HG02884 (cell line): ENCODE results near the gene CDH4.
"Not testable (repeated sequence)": the region's sequence is repeated elsewhere in the genome, so short reads cannot be mapped to it uniquely, and the experiment has no call there.

ENCODE experiments used
- ATAC-seq: cut with Tn5 transposase; IDR thresholded peaks from one replicate; pipeline ENCODE4 v1.9.1; 2021; ENCODE audit warnings: mild to moderate bottlenecking, moderate library complexity; ENCODE audit not compliant: unreplicated experiment

The CDH4 gene

DNA sequence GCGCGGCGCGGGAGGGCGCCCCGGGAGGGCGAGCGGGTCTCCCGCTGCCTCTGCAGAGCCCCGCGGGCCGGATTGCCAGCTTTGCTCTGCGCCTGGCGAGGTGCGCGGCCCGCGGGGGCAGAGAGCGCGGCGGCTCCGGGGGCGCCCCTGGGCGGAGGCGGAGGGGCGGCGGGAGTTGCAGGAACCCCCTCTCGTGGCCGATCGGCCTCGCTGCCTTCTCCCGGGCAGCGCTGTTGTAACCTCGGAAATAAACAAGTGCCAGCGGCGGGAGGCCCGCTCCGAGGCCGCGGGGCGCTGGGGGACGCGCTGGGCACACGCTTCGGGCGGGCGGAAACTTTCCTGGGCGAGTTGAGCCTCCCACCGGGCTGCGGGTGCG is 1.2 kb downstream of the CDH4 start:
- no peak for ATAC-seq

DNA sequence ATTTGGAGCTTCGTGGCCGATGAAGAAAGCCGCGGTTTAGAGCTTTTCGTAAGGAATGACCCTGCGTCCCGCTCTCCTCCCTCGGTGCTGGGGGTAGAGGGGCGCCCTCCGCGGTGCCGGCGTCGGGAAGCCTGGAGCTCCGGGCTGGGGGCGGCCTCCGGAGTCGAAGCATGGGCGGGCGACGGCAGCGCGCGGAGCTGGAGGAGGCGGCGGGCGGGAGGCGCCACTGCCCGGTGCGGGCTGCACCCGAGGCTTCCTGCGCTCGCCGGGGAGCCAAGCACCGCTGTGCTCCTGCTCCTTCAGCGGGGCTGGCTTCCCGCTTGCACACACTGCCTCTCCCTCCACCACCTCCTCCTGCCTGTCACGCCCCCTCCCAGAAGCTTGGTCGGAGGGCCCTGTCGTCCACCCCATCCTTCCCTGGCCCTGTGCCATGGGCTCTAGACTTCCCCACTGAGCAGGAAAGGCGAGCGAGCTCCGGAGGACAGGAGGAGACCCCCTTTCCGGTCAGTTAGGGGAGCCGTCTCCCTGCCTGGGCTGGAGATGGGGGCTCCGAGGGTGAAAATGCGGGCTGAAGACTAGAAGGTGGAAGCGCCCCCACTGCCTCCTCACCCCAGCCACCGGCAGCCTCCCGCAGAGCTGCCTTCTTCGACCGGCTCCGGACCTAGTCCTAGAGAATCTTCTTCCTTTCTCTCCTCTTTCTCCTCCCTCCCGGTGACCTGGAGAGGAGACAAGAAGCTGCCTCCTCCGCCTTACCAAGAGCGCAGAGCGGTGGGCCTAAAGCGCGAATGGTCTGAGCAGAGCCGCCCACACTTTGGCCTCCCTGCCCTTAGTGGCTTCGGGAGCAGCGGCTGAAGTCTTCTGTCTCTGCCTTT is 1.8 kb downstream of the CDH4 start:
- no peak for ATAC-seq

DNA sequence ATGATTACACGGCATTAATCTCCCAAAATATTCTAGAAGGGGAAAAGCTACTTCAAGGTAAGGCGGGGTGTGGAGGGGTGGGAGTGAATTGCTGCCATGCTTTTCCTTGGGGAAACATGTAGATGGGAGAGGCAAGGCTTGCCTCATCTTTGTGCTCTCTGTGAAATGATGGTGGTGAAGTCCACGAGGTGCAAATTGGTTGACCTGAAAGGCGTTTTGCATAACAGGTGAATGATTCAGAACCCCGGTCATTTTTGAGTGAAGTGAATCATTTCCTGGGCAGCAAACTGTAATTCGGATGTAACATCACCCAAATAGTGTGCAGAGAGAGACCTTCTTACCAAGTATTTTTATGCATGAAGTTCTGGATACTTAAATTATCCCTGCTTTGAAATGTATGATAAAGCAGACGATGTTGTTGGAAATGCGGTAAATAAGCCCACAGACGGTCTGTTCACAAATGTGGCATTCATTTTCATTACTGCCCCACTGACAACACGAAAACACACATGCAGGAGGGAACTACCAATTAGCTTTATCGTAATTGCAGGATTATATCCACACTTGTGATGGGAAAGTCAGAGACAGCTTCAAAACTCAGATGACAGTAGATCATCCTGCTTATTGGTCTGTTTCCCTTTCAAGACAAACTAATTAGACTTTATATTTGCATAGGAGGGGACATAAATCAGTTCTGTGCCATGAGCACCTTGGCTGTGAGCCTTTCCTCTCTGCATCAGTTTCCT is 3.0 kb downstream of the CDH4 start:
- ATAC-seq = no peak

DNA sequence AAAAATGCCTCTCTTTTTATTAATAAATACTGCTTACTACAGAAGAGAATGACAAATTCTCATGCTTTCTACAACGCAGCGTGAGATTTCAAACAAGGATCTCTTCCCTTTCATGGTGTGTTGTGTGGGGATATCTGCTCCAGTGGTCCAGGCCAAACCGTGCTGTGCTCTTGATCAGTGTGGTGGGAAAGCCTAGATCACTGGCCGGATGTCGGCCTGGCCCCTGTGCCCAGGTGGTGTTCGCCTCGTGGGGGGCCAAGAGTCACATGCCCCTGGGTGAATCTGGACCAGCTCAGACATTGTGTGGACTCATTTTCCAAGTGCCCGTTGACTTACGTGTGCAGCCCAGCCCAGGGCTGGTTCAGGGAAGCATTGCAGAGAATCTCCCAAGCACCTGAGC is 4.3 kb downstream of the CDH4 start:
- ATAC-seq = no peak

DNA sequence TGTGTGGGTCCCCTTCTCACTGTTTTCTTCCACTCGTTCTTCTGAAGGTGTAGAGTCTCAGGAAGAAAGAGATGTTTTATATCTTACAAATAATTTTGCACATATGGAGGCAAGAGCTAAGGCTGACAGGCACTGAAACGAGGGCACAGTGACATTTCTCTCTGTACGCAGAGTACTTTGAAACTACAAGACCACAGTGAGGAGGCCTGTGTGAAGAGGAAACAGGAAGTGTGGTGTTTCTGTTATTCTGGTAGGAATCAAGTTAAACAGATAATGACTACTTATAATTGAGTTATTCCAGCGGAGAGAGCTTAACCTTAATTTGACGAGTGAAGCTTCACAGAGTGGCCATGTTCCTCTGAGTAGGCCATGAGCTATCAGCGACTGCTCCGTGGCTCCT is 4.8 kb downstream of the CDH4 start:
- ATAC-seq = no peak

DNA sequence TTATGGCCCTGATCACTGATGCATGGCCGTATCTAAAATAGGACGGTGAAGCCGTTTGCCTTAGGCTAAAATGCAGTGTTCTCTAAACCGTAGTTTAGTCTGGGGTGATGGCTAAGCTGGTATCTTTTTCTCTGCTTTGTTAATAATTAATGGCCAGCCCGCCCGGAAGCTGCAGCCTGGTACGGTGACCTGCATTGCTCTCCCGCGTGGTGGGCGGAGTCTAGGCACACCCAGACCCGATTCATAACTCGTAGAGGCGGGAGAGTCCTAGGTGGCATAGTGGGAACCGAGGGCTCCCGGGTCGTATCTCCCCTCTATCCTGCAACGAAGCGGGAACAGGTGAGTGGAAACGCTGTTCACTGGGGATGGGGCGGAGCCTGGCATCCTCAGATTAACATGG is 5.5 kb downstream of the CDH4 start:
- ATAC-seq = no peak

DNA sequence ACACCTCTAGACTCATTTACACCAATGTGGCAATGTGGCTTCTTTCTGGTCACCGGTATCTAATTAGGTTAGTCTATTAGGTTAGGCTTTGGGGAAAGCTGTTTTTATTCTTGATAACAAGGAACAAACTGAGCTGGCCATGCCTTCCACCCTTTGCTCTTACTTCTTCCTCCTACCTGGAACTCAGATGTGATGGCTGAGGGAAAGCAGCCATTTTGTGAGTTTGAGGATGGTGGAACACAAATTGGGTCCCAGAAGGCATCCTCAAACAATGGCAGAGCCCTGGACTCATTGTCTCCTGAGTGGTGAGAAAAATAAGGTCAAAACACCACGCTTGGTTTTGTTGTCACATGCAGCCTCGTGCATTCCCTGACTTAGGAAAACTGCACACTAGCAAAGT is 7.7 kb downstream of the CDH4 start:
- ATAC-seq = no peak

DNA sequence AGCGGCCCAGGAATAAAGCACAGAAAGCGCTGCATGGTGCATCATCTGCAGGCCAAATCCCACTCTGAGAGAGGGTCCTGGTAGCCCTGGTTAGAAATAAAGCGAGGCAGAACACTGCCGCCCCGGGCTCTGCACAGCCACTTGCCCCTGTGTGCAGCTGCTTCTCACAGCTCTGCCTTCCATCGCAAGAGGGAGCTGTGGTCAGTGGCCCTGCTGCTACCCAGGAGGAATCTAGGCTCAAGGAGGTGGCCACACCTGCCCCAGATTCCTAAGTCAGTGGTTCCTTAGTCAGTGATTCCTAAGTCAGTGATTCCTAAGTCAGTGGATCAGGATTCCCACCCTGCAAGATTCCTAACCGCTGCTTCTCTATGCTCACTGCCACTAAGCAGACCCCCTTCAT is 8.8 kb downstream of the CDH4 start:
- no peak for ATAC-seq

DNA sequence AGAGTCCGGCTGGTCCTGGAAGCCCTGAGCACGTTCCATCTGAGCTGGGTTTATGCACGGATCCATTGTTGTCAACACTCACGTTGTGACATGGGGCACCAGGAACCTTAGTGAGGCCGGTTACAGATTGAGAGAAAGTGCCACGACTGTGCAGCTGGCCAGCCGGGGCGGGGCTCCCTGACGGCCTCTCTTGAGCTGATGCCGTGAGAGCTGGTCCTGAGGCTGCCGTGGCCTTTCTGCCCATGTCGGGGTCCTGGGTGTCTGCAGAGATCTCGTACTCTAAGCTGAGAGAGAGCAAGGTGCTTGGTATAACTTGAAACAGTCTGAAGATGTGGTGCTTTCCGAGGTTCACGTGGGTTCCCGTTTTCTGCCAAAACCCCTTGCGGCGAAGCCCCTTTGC is 10.0 kb downstream of the CDH4 start:
- no peak for ATAC-seq

DNA sequence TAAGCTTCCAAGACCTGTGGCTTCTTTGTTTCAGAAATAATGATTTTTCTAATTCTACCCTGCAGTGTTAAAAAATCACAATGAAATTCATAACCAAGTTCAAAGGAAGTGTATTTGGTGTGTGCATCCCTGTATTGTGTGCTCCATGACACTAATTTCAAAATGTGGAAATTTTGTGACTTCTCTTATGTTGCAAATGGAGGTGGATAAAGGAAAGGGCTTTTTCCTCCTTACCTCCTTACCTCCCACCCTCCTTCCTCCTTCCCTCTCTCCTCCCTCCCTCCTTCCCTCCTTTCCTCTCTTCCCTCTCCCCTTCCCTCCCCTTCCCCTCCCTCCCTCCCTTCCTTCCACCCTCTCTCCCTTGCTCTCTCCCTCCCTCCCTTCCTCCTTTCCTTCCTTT is 10.5 kb downstream of the CDH4 start:
- no peak for ATAC-seq

DNA sequence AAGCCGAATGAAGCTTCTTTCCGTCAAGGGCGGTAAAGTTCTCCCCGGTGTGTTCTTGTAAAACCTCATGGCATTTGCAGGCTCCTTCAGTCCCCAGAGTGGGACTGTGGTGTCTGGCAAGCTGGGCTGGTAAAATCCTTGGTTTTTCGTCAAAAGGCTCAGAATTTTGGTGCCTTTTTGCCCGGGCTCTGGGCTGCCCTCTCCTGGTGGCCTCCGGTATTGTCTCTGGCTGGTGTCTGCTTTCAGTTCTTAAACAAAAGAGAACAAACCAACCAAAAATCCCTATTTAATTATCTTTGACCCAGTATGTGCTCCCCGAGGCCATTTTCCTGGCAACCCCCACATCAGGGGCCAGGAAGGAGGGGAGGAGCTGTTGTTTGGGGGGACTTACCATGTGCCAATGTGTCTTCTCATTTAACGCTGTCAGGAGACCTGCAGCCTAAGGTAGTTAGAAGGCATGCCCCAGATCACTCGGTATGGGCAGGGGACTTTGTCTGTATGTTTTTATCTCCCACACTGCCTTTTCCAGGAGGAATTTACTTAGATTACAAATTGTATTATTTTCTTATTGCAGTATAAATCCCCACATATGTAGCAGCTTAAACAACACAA is 11.1 kb downstream of the CDH4 start:
- no peak for ATAC-seq

DNA sequence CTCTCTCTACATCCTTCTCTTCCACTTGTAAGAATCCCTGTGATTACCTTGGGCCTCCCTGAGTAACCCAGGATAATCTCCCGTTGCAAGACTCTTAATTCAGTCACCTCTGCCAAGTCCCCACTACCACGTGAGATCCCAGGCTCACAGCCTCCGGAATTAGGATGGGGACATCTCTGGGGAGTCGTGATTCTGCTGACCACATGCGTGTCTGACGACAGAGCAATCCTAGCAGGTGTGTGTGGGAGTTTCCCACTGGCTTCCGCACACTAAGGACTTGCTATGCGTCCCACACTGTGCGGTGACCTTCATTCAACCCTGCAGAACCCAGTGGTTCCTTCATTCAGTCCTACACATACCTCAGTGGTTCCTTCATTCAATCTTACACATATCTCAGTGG is 11.9 kb downstream of the CDH4 start:
- no peak for ATAC-seq

DNA sequence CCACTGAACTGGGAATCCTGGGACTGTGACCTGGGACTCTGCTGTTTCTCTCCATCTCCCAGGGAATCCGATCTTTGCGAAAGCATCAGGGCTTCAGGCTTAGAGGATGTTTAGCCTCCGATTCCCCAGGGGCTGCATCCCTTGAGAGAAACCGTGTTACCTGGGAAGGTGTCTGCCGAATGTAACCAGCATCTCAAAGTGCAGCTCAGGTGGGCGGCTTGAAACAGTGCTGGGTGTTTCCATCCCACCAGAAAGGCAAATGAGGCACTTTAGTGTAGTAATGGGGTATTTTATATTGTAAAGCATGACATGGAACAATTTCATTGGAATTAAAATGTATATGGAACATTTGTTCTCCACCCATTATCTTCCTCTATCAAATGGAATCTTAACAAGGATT is 15.2 kb downstream of the CDH4 start:
- ATAC-seq = no peak

DNA sequence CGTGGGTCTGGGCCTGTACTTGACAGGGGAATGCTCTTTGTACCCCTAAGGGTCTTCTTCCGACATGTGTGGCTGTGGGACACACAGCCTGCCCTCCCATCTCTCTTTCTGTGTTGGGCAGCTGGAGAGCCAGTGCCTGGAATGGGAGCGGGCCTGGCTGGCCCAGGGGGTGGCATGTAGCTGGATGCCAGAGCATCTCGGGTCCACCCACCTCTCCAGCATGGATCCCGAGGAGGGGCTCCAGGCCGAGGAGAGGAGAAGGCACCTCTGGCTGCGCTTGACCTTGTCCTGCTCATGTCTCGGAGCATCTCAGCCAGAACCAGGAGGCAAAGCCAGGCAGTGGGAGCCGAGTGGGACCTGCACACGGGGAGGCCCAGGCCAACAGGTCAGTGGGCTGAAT is 16.0 kb downstream of the CDH4 start:
- ATAC-seq = no peak

DNA sequence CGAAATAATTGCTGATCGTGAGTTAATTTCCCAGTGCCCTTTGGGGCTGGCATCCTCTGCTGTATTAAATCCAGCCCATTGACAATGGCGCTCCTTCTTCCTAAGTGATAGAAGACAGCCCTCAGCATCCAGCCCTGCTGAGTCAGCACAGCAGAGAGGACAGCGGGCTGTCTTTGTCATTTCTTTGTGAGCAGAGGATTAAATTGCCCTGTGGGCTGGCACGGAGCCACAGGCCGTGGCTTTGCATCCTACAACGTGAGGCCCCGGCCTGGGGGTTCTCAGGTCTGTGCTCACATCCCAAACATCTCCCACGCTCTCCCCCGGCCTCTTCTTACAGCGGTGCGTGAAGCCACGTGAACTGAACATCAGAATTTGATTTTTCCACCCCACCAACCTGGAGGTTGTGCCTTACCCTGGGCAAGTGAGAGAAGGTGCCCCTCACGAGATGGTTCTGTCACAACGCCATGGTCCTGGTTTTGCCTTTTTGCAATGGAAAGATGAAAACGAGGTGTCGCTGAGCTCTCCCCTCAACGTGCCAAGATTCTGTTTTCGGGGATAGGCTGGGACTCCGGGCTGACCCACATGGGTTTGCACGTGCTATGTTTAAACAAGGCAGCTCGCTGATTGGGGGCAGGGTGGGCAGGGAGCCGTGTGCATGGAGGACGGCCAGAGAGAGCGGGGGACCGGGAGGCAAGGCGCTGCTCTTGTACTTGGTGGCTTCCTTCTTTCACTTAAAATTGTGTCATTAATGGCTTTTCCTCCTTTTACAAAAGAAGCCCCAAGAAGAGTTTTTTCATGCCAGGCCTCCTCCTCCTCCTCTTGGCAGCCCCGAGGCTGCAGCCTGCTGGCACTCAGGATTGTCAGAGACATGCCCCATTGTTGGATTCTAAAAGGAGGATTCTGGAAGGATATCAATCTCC is 19.5 kb downstream of the CDH4 start:
- no peak for ATAC-seq

DNA sequence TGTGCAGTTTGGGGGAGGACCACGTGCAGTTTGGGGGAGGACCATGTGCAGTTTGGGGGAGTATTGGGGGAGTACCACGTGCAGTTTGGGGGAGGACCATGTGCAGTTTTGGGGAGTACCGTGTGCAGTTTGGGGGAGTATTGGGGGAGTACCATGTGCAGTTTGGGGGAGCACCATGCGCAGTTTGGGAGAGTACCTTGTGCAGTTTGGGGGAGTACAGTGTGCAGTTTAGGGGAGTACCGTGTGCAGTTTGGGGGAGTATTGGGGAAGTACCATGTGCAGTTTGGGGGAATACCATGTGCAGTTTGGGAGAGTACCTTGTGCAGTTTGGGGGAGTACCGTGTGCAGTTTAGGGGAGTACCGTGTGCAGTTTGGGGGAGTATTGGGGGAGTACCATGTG is 21.0 kb downstream of the CDH4 start:
- ATAC-seq = not testable (repeated sequence)

DNA sequence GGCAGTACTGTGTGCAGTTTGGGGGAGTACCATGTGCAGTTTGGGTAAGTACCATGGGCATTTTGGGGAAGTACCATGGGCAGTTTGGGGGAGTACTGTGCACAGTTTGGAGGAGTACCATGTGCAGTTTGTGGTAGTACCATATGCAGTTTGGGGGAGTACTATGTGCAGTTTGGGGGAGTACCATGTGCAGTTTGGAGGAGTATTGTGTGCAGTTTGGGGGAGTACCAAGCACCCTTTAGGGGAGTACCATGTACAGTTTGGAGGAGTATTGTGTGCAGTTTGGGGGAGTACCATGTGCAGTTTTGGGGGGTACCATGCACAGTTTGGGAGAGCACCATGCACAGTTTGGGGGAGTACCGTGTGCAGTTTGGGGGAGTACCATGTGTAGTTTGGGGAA is 21.6 kb downstream of the CDH4 start:
- ATAC-seq = not testable (repeated sequence)

DNA sequence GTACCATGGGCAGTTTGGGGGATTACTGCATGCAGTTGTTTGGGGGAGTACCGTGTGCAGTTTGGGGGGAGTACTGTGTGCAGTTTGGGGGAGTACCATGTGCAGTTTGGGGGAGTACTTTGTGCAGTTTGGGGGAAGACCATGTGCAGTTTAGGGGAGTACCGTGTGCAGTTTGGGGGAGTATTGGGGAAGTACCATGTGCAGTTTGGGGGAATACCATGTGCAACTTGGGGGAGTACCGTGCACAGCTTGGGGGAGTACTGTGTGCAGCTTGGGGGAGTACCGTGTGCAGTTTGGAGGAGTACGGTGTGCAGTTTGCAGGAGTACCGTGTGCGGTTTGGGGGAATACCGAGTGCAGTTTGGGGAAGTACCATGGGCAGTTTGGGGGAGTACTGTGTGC is 22.3 kb downstream of the CDH4 start:
- ATAC-seq = no peak

DNA sequence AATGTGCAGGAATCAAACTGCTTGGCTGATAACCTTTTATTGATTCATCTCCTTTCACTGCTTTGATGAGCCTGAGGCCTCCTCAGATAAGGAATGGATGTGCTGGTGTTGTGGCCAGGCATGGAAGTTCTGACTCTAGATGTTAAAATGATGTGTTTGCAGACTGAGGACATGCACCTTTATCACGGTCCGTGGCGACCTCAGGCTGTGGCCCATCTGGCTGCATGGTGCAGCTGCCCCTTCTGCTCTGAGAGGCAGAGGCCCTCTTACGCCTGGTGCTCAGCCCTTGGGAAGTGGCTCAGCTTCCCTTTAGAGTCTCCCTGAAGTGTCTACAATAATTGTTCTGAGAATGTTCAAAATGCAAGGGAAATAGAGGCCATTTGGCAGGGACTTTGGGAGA is 26.2 kb downstream of the CDH4 start:
- ATAC-seq = no peak

DNA sequence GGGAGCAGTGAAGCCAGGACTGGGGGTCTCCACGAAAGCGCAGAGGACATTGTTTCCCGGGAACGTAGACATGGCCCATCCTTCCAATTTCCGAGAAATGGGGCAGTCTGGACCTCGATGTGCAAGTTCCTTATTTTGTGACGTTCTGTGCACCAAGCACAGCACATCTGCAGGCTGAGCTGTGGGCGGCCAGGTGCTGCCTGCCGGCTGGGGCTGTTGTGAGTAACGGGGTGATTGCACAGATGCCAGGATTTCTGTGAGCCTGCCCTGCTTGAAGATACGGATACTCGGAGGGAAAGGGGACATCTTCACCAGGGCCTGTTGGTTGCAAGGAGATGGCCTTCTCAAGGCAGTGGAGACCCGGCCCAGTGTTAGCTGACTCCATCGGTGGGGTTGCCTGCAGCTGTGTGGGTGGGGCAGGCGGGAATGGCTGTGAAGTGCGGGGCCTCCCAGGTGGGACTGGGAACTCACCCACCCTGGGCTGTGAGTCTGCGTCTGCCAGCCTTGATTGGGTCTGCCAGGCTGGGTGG is 27.6 kb downstream of the CDH4 start:
- no peak for ATAC-seq
